Measurements from ENCODE around the gene PAMR1.

Gene PAMR1

GRCh38 chr11:35433588-35433987, 91.8 kb downstream of the PAMR1 start:
- no peak for DNase-seq

DNA sequence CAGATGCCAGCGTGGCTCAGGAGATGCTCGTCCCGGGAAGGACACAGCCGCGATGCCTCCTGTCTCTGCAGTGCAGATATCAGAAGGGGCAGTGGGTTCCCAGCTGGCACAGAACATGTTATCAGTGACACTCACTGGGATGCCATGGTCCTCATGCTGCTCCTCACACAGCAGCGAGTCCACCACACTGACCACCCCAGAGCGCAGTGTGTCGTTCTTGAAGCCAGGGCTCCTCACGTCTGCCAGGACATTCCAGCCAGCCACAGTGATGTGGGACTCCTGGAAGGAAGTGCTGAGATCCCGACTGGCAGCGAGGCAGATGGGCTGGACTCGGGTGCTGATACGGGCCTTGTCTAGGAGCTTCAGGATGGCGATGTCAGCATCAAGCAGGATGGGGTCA, 93.0 kb downstream of the PAMR1 start:
- DNase-seq = no peak

GRCh38 chr11:35427071-35427470, 98.3 kb downstream of the PAMR1 start:
- no peak for DNase-seq

GRCh38 chr11:35426351-35426750, 99.1 kb downstream of the PAMR1 start:
- no peak for DNase-seq

- no peak for DNase-seq
Measured at GRCh38 chr11:35425603-35426212, 99.7 kb downstream of the PAMR1 start.

GRCh38 chr11:35424157-35424940, 101.1 kb downstream of the PAMR1 start:
- no peak for DNase-seq

DNA sequence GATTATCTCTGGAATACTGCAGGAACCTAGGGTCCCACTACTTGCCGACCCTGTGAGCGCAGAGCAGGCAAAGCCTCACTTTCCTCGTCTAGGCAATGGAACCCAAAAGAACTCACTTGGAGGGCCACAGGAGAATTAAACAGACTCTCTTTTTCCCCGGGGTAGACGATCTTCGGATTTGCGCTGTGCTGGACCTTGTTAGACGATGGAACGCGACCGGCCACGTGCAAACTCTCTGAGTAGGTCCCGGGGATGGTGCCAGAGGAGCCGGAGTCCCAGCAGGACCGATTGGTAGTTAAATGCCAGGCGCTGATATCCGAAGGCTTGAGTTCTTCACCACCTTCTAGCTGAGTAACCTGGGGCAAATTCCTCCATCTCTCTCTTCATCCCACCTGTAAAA, 105.0 kb downstream of the PAMR1 start:
- no peak for DNase-seq

DNA sequence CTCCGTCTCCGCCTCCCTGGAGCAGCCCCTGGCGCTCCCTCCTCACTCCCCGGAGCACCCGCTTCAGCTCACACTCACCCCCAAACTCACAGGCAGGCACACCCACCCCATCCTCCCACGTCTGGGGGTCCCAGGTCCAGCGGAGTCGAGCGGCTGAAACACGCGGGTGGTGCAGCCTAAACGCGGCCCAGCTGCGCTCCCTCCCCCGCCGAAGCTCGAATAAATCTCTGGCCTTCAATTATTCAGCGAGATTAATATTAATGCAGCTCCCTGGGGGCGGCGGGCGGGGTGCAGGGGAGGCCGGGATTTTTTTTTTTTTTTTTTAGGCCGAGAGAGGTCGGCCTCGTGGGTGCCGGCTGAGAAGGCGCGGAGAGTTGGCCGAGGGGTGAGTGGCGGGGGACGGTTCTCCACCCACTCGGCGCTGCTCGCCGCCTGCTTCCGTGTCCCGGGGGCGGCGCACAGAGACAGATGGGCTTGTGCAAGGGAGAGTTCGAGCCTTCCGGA, 105.5 kb downstream of the PAMR1 start:
- no peak for DNase-seq

DNA sequence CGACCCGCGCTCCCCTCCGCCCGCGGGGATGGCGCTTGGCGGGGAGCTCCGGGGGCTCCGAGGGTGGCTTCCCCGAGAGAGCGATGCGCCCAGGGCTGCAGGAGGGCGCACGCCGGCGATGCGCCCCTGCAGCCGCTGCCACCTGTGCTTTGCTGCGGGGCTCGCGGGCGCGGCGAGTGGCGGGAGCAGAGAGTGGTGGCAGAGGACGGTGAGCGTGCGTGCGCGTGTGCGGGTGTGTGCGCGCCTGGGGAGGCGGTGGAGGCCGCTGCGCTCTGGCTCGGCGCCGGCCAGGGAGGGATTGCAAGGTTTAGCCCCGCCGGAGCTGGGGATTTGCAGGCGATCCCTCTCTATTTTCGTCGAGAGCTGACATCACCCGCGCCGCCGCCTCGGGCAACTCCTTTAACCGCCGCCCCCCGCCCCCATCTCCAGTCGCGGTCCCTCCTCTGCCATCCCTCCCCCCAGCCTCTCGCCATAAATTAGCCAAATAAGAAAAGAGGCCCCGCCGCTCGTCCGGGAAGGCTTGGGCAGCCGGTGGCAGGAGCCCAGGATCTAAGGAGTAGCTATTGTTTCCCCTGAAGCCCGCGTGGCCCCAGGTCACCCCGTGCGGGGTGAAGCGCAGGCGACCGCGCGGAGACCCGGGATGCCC, 106.1 kb downstream of the PAMR1 start, which contains the start of gene SLC1A2:
TSS of gene SLC1A2 (minus strand) at position 375 of the 646 bp plus-strand sequence. CDS start 592 bp downstream, outside the sequence.
- no peak for DNase-seq

DNA sequence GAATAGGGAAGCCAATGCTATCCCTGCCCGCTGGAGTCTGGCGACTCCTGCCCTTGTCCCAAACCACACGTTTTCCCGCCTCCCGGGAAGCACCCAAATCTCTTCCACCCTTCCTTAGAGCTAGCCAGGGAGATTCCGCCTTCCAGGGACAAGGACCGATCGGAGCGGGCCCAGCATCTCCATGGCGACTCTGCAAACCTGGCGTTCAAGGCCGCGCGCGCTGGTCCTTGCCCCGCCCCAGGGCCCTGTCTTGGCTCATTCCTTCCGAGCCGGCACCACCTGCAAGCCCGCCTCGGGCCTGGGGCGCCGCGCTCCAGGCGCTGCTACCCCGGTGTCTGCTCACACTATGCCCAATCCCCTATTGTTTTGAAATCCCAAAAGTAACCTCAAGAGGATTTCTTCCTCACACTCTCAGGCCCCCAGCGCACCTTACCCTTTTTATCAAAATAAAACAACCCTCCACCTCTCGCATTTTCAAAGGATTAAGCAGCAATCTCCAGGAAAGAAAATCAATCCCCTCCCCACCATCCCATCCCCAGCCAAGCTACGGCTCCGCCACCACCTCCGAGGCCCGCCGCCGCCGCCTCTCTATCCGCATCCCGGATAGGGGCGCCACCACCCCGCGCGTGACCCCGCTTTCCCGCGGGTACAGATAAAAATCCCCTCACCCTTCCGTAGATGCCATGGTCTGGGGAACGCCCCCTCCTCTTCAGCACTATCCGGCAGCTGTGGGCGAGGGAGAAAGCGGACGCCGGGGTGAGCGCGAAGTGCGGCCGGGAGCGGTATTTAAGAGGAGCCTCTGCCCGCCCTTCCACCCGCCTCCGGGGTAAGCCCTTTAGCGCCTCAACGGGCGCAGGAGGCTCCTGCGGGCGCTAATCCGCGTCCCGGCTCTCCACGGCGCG, 106.9 kb downstream of the PAMR1 start:
- no peak for DNase-seq

DNA sequence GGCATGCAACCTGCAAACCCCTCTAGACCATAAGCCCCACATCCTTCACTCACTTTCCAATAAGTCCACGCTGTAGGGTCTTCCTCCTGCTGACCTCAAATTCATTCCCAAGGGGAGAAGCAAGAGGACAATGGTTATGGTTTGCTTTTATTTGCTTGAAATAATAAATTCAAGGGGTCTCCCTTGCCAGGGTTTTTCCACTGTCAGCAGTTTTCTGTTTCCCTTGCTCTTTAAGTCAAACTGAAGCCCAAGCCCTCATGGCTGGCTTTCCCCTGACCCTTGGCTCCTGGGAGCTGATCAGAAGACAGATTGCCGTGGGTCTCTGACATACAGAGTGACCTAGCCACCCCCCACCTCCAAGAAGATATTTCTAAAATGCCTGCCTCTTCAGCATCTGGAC, 109.9 kb downstream of the PAMR1 start:
- DNase-seq = no peak

DNA sequence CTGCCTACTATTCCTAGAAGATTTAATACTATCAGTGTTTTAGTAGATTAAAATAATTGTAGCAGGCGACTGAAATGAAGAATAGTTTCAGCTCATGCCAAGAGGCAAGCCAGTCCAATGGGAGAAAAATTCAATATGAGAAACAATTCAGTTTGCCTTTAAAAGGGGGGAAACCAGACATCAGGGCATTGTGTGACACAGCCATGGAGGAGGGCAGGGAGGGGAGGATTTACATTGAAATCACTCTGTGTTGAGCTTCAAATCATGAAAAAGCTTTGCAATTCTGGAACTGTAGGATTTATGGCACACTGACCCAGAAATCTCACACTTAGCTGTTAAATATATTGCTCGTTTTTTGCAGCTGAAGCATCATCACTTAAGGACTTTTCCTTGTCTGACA, 110.6 kb downstream of the PAMR1 start:
- no peak for DNase-seq

GRCh38 chr11:35414311-35414710, 111.1 kb downstream of the PAMR1 start:
- DNase-seq = no peak

DNA sequence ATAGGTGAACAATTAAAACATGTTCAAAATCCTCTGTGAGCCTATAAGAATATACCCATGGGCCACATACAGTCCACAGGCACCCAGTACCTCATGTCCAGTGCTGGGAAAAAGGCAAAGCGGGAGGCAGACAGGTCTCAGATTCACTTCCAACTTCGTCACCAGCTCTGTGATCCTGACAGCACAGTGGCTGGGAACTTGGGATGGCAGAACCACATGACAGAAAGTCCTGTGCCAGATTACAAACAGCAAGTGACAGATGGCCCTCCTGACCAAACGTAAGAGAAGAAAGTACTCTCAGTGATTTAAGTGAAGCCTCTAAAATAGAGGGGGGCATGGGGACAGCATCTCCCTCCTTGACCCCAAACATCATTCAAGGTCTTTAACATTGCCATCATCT, 111.8 kb downstream of the PAMR1 start:
- DNase-seq = no peak

- DNase-seq = no peak
Measured at GRCh38 chr11:35412285-35412684, 113.1 kb downstream of the PAMR1 start.

DNA sequence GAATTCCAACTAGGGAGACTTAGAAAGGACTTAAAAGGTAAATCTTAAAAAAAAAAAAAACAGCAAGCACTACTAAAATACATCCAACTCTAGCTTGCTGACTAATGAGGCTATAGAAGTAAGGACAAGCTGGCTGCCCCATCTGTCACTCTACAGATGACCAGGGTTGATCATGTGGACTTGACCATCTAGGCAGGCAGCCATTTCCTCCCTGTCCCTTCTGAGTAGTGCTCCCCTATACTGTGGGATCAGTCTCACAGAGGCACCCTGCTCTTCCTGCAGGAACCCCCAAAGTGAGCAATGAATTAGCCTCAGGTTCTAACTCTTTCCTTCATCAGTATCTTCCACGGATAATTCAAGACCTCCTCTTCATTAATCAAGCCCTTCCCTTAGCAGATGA, 118.4 kb downstream of the PAMR1 start:
- DNase-seq = no peak

DNA sequence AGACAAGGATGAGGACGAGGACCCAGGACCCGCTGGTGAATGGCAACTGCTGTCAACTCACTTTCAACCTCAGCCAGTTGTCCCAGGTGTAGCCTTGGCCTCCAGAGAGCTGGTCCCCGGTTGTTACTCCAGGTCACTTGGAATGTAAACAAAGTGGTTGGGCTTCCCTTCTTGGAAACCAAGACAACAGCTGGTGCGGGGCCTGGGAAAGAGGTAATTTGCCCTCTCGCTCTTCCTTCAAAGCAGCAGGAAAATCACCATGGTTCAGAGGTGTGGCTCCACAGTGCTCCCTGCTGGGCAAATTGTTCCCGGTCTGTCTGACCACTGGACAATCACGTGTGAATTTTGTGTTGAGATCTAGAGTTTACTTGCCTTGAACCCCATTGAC, 121.0 kb downstream of the PAMR1 start:
- no peak for DNase-seq

DNA sequence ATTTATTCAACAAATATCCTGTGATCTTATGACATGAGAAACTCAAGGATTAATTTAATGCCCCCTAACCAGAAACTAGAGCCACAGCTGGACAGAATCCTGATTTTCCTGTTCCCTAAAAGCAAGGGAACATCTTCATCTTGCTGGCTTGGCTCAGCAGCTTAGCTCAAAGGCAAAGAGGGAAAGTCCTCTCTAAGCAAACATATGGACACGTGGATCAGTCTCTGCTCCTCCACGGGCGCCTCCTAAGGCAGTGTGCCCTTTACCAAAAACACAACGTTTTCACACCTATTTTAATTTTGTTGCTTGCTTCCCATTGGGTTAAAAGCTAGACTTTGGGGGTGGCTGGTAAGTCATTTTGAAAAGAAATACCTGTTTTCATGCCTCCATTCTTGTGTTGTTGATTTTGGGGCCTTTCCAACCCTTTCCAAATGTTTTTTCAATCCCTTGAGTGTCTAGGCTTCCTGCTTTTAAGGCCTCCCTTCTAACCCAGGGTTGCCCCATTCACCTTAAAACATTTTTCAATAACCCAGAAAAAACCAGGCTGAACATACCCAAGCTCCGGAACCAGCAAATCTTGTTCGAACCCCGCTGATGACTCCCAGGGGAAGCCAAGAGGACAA, 121.5 kb downstream of the PAMR1 start:
- no peak for DNase-seq

GRCh38 chr11:35402751-35403660, 122.4 kb downstream of the PAMR1 start:
- no peak for DNase-seq

- DNase-seq = no peak
Measured at GRCh38 chr11:35398881-35399280, 126.5 kb downstream of the PAMR1 start.

- DNase-seq = no peak
Measured at GRCh38 chr11:35394941-35395340, 130.5 kb downstream of the PAMR1 start.
